Esophagus squamous epithelium (tissue), 5 donors: ENCODE results near the gene LTBP1. TPM values are rescaled to one million over a fixed set of nuclear protein-coding genes. Genes with fewer than 3 reads are reported as not detected.
"Not testable (repeated sequence)": the region's sequence is repeated elsewhere in the genome, so short reads cannot be mapped to it uniquely, and the experiment has no call there.

Experiments
- DNase-seq: peaks from one replicate; lab custom pipeline; 2025; lab: John Stamatoyannopoulos, UW
- H3K27ac ChIP-seq, 4 donors: fragments of 200-600 bp; sonication (generic); one replicate each; pipeline ENCODE4 v1.5.1; 2016 to 2019; ENCODE audit warnings: mild to moderate bottlenecking in 1 of 4
- H3K27me3 ChIP-seq, 4 donors: fragments of 200-600 bp; sonication (generic); 1 replicate in 3 of 4; 2 replicates in 1 of 4; pipeline versions ENCODE4 v1.5.1 to v1.6.0; 2017 to 2021; ENCODE audit warnings: antibody characterized with exemption in 1 of 4
- H3K36me3 ChIP-seq, 3 donors: fragments of 200-600 bp; sonication (generic); one replicate each; pipeline ENCODE4 v1.5.1; 2016 to 2019
- H3K4me1 ChIP-seq, 3 donors: fragments of 200-600 bp; sonication (generic); one replicate each; pipeline ENCODE4 v1.5.1; 2017 to 2019
- H3K4me3 ChIP-seq, 4 donors: fragments of 200-600 bp; sonication (generic); 1 replicate in 3 of 4; 2 replicates in 1 of 4; pipeline ENCODE4 v1.5.1; 2016 to 2019; ENCODE audit warnings: mild to moderate bottlenecking in 2 of 4, moderate library complexity in 1 of 4
- H3K9me3 ChIP-seq, 3 donors: fragments of 200-600 bp; sonication (generic); one replicate each; pipeline ENCODE4 v1.5.1; 2016 to 2019
- CTCF ChIP-seq, 6 experiments: fragments of 450-650 bp in 4 of 6; fragments of 200-600 bp in 2 of 6; sonication (generic) in 2 of 6; IDR thresholded peaks; one replicate each; pipeline ENCODE4 v1.5.1; 2016 to 2019; ENCODE audit warnings: antibody characterized with exemption in 6 of 6, mild to moderate bottlenecking in 4 of 6, moderate library complexity in 4 of 6
- POLR2A ChIP-seq, 4 donors: fragments of 450-650 bp; IDR thresholded peaks; one replicate each; pipeline ENCODE4 v1.6.1; 2017; ENCODE audit warnings: antibody characterized with exemption in 4 of 4, mild to moderate bottlenecking in 4 of 4, moderate library complexity in 3 of 4
- WGBS, 2 donors: methylation state at CpG; one replicate each; pipeline ENCODE4 v1.1.5; 2018; 5-methylcytosine and 5-hydroxymethylcytosine counted together
- intact Hi-C: fragments of 100-400 bp; cut with DNase I; formaldehyde crosslinking; loops from one replicate; pipeline ENCODE4 v1.15.0; 2022
- total RNA-seq, 4 donors: library from RNA; depleted of rRNA; stranded (reverse); fragments of >200 nt; gene quantifications; one replicate each; pipeline ENCODE4 v1.1.0, GENCODE V29; 2016
- donor health status: DM: yes; HTN: yes; CAD: no.

The LTBP1 gene
- total RNA-seq, 4 donors from 2014 or later: 5.5 to 69.4 (median 32.6) TPM

- intact Hi-C loops: no loop called here
- no peaks in the 10 kb centered on the region for H3K4me1 ChIP-seq
- H3K36me3 ChIP-seq: no peaks in the 10 kb centered on the region
- H3K4me3 ChIP-seq: no peak overlapping the region
- no peak overlapping the region for H3K27ac ChIP-seq
- no peaks in the 10 kb centered on the region for H3K27me3 ChIP-seq
- WGBS, 2 donors: 75 to 87% methylated on average over 6 of the region's 6 CpGs
- H3K9me3 ChIP-seq: no peaks in the 10 kb centered on the region
- no peak for DNase-seq
- TF ChIP-seq CTCF (IDR thresholded peaks at IDR 0.05) (no peak), POLR2A (IDR thresholded peaks at IDR 0.05) (no peak)
These were observed 28.0 kb upstream of the LTBP1 start for GRCh38 chr2:32918774-32919173.

- intact Hi-C loops, H3K4me1 ChIP-seq, H3K27me3 ChIP-seq, DNase-seq, H3K27ac ChIP-seq, H3K4me3 ChIP-seq, H3K36me3 ChIP-seq, H3K9me3 ChIP-seq: not testable (repeated sequence)
- 97 to 98% methylated on average over 3 to 5 of the region's 6 CpGs for WGBS, 2 donors
These were observed 26.9 kb upstream of the LTBP1 start for GRCh38 chr2:32919901-32920300.

- H3K27ac ChIP-seq, H3K36me3 ChIP-seq, H3K27me3 ChIP-seq, H3K4me1 ChIP-seq, DNase-seq, intact Hi-C loops, H3K4me3 ChIP-seq, H3K9me3 ChIP-seq: not testable (repeated sequence)
- WGBS, 2 donors: 86 to 94% methylated on average over 5 of the region's 5 CpGs
These were observed 25.3 kb upstream of the LTBP1 start for GRCh38 chr2:32921486-32921885.

GRCh38 chr2:32922501-32922900 is 24.3 kb upstream of the LTBP1 start:
- Histone ChIP-seq H3K27me3 (peaks cover 0 to 8% (median 0%) of the 10 kb centered on the region in 4 donors), H3K4me3 (no peak overlapping the region), H3K27ac (no peak overlapping the region), H3K9me3 (no peaks in the 10 kb centered on the region), H3K4me1 (no peaks in the 10 kb centered on the region), H3K36me3 (no peaks in the 10 kb centered on the region)
- DNase-seq: no peak
- intact Hi-C loops: no loop called here
- 90 to 92% methylated on average over 1 of the region's 1 CpG for WGBS, 2 donors
- TF ChIP-seq CTCF (IDR thresholded peaks at IDR 0.05) (no peak), POLR2A (IDR thresholded peaks at IDR 0.05) (no peak)

- Histone ChIP-seq H3K4me1 (no peaks in the 10 kb centered on the region), H3K9me3 (no peaks in the 10 kb centered on the region), H3K27me3 (peaks cover 0 to 9% (median 0%) of the 10 kb centered on the region in 4 donors), H3K27ac (no peak overlapping the region), H3K4me3 (no peak overlapping the region), H3K36me3 (no peaks in the 10 kb centered on the region)
- TF ChIP-seq POLR2A (IDR thresholded peaks at IDR 0.05) (no peak), CTCF (IDR thresholded peaks at IDR 0.05) (no peak)
- intact Hi-C loops: no loop called here
- no peak for DNase-seq
- 64 to 86% methylated on average over 2 of the region's 2 CpGs for WGBS, 2 donors
These were observed 23.6 kb upstream of the LTBP1 start for GRCh38 chr2:32923109-32923508.

GRCh38 chr2:32925283-32925815 is 21.4 kb upstream of the LTBP1 start:
- TF ChIP-seq CTCF (IDR thresholded peaks at IDR 0.05): no peak
- no peak for TF ChIP-seq POLR2A (IDR thresholded peaks at IDR 0.05)
- Histone ChIP-seq H3K4me1 (no peaks in the 10 kb centered on the region), H3K27me3 (peaks cover 0 to 14% (median 0%) of the 10 kb centered on the region in 4 donors), H3K9me3 (no peaks in the 10 kb centered on the region), H3K27ac (no peak overlapping the region), H3K36me3 (no peaks in the 10 kb centered on the region), H3K4me3 (no peak overlapping the region)
- WGBS, 2 donors: 59 to 70% methylated on average over 4 of the region's 5 CpGs
- no peak for DNase-seq
- intact Hi-C loops: no loop called here
